Measurements from ENCODE around the gene PAN3.

The PAN3 gene

GRCh38 chr13:28218679-28219078, 80.3 kb downstream of the PAN3 start:
- DNase-seq (ENCODE audit: low read depth) = no peak
- no peak for TF ChIP-seq CTCF (conservative IDR thresholded peaks at IDR 0.05; ENCODE audit: low read depth, low read length)
- no peak overlapping the region for H3K4me3 ChIP-seq (ENCODE audit: low read depth, low read length)

- TF ChIP-seq CTCF (conservative IDR thresholded peaks at IDR 0.05; ENCODE audit: low read depth, low read length) = no peak
- no peak overlapping the region for H3K4me3 ChIP-seq (ENCODE audit: low read depth, low read length)
Observed at GRCh38 chr13:28219408-28220099, 81.2 kb downstream of the PAN3 start.

GRCh38 chr13:28220166-28220565, 81.8 kb downstream of the PAN3 start:
- no peak for TF ChIP-seq CTCF (conservative IDR thresholded peaks at IDR 0.05; ENCODE audit: low read depth, low read length)
- DNase-seq (ENCODE audit: low read depth) = peak; percentile 81
- H3K4me3 ChIP-seq (ENCODE audit: low read depth, low read length) = no peak overlapping the region

More at GRCh38 chr13:28219408-28220099, 81.2 kb downstream of the PAN3 start:
- DNase-seq (ENCODE audit: low read depth) = no peak

GRCh38 chr13:28229522-28230411, 91.4 kb downstream of the PAN3 start:
- no peak for DNase-seq (ENCODE audit: low read depth)
- TF ChIP-seq CTCF (conservative IDR thresholded peaks at IDR 0.05; ENCODE audit: low read depth, low read length) = no peak
- no peak overlapping the region for H3K4me3 ChIP-seq (ENCODE audit: low read depth, low read length)

- no peak for TF ChIP-seq CTCF (conservative IDR thresholded peaks at IDR 0.05; ENCODE audit: low read depth, low read length)
- DNase-seq (ENCODE audit: low read depth) = no peak
Observed at GRCh38 chr13:28231642-28232041, 93.3 kb downstream of the PAN3 start.

GRCh38 chr13:28237944-28238343, 99.6 kb downstream of the PAN3 start:
- TF ChIP-seq CTCF (conservative IDR thresholded peaks at IDR 0.05; ENCODE audit: low read depth, low read length) = no peak
- DNase-seq (ENCODE audit: low read depth) = no peak
- H3K4me3 ChIP-seq (ENCODE audit: low read depth, low read length) = no peak overlapping the region

More at GRCh38 chr13:28231642-28232041, 93.3 kb downstream of the PAN3 start:
- H3K4me3 ChIP-seq (ENCODE audit: low read depth, low read length) = no peak overlapping the region

Measured in choroid plexus epithelial cell (primary cell).